Caco-2 (cell line): Measurements from ENCODE around the gene SIL1. TPM values are rescaled to one million over a fixed set of nuclear protein-coding genes. Genes with fewer than 3 reads are reported as not detected.

ENCODE experiments used
- BruUV-seq: library from RNA; stranded (reverse); fragments of 400-500 nt; replicated peaks from 2 replicates; lab custom pipeline; 2021; lab: Mats Ljungman, UMichigan
- CTCF ChIA-PET: fragments of 300-600 bp; sonication (Branson Sonifier 250); formaldehyde crosslinking; loops from one replicate; lab custom pipeline; 2022; ENCODE audit warnings: antibody characterized with exemption; lab: Charles Lee
- POLR2A ChIA-PET: fragments of 300-600 bp; sonication (Branson Sonifier 250); formaldehyde crosslinking; loops from one replicate; lab custom pipeline; 2022; ENCODE audit warnings: antibody characterized with exemption; lab: Charles Lee
- DNase-seq, 2 experiments: peaks; one replicate each; pipeline versions ENCODE4 v3.0.0 to v3.0.0-alpha.2; 2020 to 2022
- H3K27me3 ChIP-seq: replicated peaks from 2 replicates; pipeline ENCODE4 v1.6.0; 2011; ENCODE audit warnings: low read length; ENCODE audit not compliant: control insufficient read depth, insufficient read depth
- H3K36me3 ChIP-seq: 2 replicates; pipeline ENCODE4 v1.5.1; 2011; ENCODE audit warnings: low read length; ENCODE audit not compliant: control insufficient read depth, insufficient read depth
- H3K4me1 ChIP-seq: fragments of 250-450 bp; sonication (Bioruptor Pico); 2 replicates; pipeline ENCODE4 v1.5.1; 2020; ENCODE audit warnings: mild to moderate bottlenecking
- H3K4me3 ChIP-seq: 2 replicates; pipeline ENCODE4 v1.5.1; 2011; ENCODE audit warnings: low read depth, mild to moderate bottlenecking, control low read depth, low read length
- H3K9me3 ChIP-seq: fragments of 250-450 bp; sonication (Bioruptor Pico); 2 replicates; pipeline ENCODE4 v1.5.1; 2020; ENCODE audit warnings: mild to moderate bottlenecking, moderate library complexity
- H3K27ac Mint-ChIP-seq: one replicate; pipeline ENCODE4 v1.8.0; 2022; ENCODE audit warnings: mixed read lengths; ENCODE audit not compliant: unreplicated experiment
- H3K27me3 Mint-ChIP-seq: one replicate; pipeline ENCODE4 v1.8.0; 2022; ENCODE audit warnings: mixed read lengths; ENCODE audit not compliant: insufficient read depth, unreplicated experiment
- H3K36me3 Mint-ChIP-seq: one replicate; pipeline ENCODE4 v1.8.0; 2022; ENCODE audit warnings: mild to moderate bottlenecking, mixed read lengths; ENCODE audit not compliant: insufficient read depth, unreplicated experiment
- H3K4me1 Mint-ChIP-seq: one replicate; pipeline ENCODE4 v1.8.0; 2022; ENCODE audit warnings: low read depth, mixed read lengths; ENCODE audit not compliant: unreplicated experiment
- H3K4me3 Mint-ChIP-seq: one replicate; pipeline ENCODE4 v1.8.0; 2022; ENCODE audit warnings: mild to moderate bottlenecking, moderate library complexity, mixed read lengths; ENCODE audit not compliant: unreplicated experiment
- H3K9me3 Mint-ChIP-seq: one replicate; pipeline ENCODE4 v1.8.0; 2022; ENCODE audit warnings: mixed read lengths; ENCODE audit not compliant: unreplicated experiment
- CTCF ChIP-seq, 2 experiments: fragments of 200-600 bp in 1 of 2; IDR thresholded peaks; 1 replicate in 1 of 2; 2 replicates in 1 of 2; pipeline versions ENCODE4 v1.5.1 to v1.8.0; 2011 to 2022; ENCODE audit warnings: antibody characterized with exemption in 1 of 2, control low read depth in 1 of 2, inconsistent platforms in 1 of 2, low read depth in 1 of 2, low read length in 1 of 2, mild to moderate bottlenecking in 1 of 2, moderate library complexity in 1 of 2; ENCODE audit not compliant: insufficient read depth in 1 of 2, severe bottlenecking in 1 of 2, unreplicated experiment in 1 of 2
- intact Hi-C: fragments of 100-400 bp; cut with micrococcal nuclease; formaldehyde crosslinking; loops from one replicate; pipeline ENCODE4 v1.10.0; 2022; ENCODE audit not compliant: unreplicated experiment
- total RNA-seq: library from RNA; stranded (reverse); gene quantifications from 2 replicates; pipeline ENCODE4 v1.2.3, GENCODE V29; 2022

SIL1 gene
- total RNA-seq, 1 experiment from 2014 or later, result 29.7 TPM

GRCh38 chr5:138950421-138951031 lies 247.6 kb downstream of the SIL1 start:
- H3K36me3 Mint-ChIP-seq, result peaks cover 20% of the 10 kb centered on the region
- TF ChIP-seq CTCF (IDR thresholded peaks at IDR 0.05; ENCODE audit: insufficient read depth in 1 of 2, low read depth in 1 of 2, low read length in 1 of 2, severe bottlenecking in 1 of 2, unreplicated experiment in 1 of 2), result no peak
- no peaks in the 10 kb centered on the region for H3K27me3 Mint-ChIP-seq
- H3K27me3 ChIP-seq, result no peaks in the 10 kb centered on the region
- no peaks in the 10 kb centered on the region for H3K9me3 Mint-ChIP-seq
- POLR2A ChIA-PET, result no interaction called here
- CTCF ChIA-PET, result no interaction called here
- H3K4me1 Mint-ChIP-seq, result no peaks in the 10 kb centered on the region
- no peaks in the 10 kb centered on the region for H3K9me3 ChIP-seq
- H3K4me1 ChIP-seq, result no peaks in the 10 kb centered on the region
- no TSS peak for BruUV-seq
- H3K27ac Mint-ChIP-seq, result no peak overlapping the region
- no peak overlapping the region for H3K4me3 Mint-ChIP-seq
- no peak overlapping the region for H3K4me3 ChIP-seq
- intact Hi-C loops, result no loop called here
- no peaks in the 10 kb centered on the region for H3K36me3 ChIP-seq
- peak in 1 of 2 experiments; percentile 21 for DNase-seq

GRCh38 chr5:138949988-138950387 lies 248.2 kb downstream of the SIL1 start:
- no peaks in the 10 kb centered on the region for H3K27me3 Mint-ChIP-seq
- H3K9me3 ChIP-seq, result no peaks in the 10 kb centered on the region
- H3K27me3 ChIP-seq, result no peaks in the 10 kb centered on the region
- no peaks in the 10 kb centered on the region for H3K36me3 ChIP-seq
- BruUV-seq, result no TSS peak
- TF ChIP-seq CTCF (IDR thresholded peaks at IDR 0.05; ENCODE audit: insufficient read depth in 1 of 2, low read depth in 1 of 2, low read length in 1 of 2, severe bottlenecking in 1 of 2, unreplicated experiment in 1 of 2), result no peak
- H3K4me1 ChIP-seq, result no peaks in the 10 kb centered on the region
- peaks cover 24% of the 10 kb centered on the region for H3K36me3 Mint-ChIP-seq
- CTCF ChIA-PET, result no interaction called here
- H3K9me3 Mint-ChIP-seq, result no peaks in the 10 kb centered on the region
- peak in 1 of 2 experiments; percentile 11 for DNase-seq
- H3K4me3 ChIP-seq, result no peak overlapping the region
- POLR2A ChIA-PET, result no interaction called here
- no peak overlapping the region for H3K4me3 Mint-ChIP-seq
- H3K27ac Mint-ChIP-seq, result no peak overlapping the region
- H3K4me1 Mint-ChIP-seq, result no peaks in the 10 kb centered on the region
- intact Hi-C loops, result no loop called here

DNA sequence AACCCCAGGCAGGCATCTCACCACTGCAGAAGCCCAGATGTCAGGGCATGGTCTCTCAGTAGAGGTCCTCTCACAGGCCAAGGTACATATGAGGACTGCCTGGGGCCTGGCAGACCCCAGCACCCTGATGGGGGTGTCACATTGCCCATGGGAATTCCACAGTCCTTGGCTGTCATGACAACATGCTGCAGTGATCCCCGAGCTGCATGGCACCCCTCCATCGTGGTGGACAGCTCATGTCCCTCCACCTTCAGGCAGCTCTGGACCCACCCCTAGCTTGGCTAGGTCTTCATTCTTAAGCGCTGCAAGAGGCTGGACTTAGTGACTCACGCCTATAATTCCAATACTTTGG lies 249.0 kb downstream of the SIL1 start:
- Histone ChIP-seq H3K4me3 (no peak overlapping the region), H3K4me1 (no peaks in the 10 kb centered on the region), H3K9me3 (no peaks in the 10 kb centered on the region), H3K27me3 (no peaks in the 10 kb centered on the region), H3K36me3 (no peaks in the 10 kb centered on the region)
- CTCF ChIA-PET, result no interaction called here
- DNase-seq, result peak in 1 of 2 experiments; percentile 23
- no peaks in the 10 kb centered on the region for H3K9me3 Mint-ChIP-seq
- intact Hi-C loops, result no loop called here
- peaks cover 29% of the 10 kb centered on the region for H3K36me3 Mint-ChIP-seq
- H3K27ac Mint-ChIP-seq, result no peak overlapping the region
- no peaks in the 10 kb centered on the region for H3K4me1 Mint-ChIP-seq
- no peaks in the 10 kb centered on the region for H3K27me3 Mint-ChIP-seq
- POLR2A ChIA-PET, result no interaction called here
- BruUV-seq, result no TSS peak
- TF ChIP-seq CTCF (IDR thresholded peaks at IDR 0.05; ENCODE audit: insufficient read depth in 1 of 2, low read depth in 1 of 2, low read length in 1 of 2, severe bottlenecking in 1 of 2, unreplicated experiment in 1 of 2), result no peak
- no peak overlapping the region for H3K4me3 Mint-ChIP-seq
